GM21528 (cell line): ENCODE results near the gene NPC1.
"Not testable (repeated sequence)": the region's sequence is repeated elsewhere in the genome, so short reads cannot be mapped to it uniquely, and the experiment has no call there.

Source experiments
- ATAC-seq: cut with Tn5 transposase; IDR thresholded peaks from one replicate; pipeline ENCODE4 v1.9.1; 2021; ENCODE audit warnings: mild to moderate bottlenecking, moderate library complexity; ENCODE audit not compliant: unreplicated experiment, low FRiP score

The NPC1 gene

GRCh38 chr18:23528580-23529472 lies 57.5 kb downstream of the NPC1 start:
- no peak for ATAC-seq

GRCh38 chr18:23526501-23527063 lies 59.7 kb downstream of the NPC1 start:
- ATAC-seq = no peak

GRCh38 chr18:23524213-23524707 lies 62.0 kb downstream of the NPC1 start:
- ATAC-seq = no peak

DNA sequence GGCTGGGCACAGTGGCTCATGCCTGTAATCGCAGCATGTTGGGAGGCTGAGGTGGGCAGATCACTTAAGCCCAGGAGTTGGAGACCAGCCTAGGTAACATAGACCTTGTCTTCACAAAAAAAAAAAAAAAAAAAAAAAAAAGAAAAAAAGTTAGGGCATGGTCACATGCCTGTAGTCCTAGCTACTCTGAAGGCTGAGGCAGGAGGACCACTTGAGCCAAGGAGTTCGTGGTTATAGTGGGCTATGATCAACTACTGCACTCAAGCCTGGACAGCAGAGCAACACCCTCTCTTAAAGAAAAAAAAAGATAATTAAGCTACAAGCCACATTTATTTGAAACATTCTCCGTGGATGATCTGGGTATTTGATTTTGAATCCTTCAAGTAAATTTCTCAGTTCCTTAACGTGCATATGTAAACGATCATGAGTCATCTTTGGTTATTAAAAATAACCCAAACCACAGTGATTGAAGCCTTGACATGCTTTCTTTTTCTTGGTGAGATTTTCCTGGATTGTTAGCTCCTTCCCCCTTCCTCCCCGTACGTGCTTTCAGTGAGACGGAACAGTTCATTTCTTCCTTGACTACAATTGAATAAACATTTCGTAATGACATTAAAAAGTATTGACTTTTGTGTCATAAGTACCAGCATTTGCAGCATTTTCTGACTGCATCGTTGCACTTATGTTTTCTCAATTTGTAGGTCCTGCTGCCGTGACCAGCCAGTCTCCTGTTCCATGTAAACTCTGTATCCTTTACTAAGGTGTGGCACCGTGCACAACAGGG lies 62.7 kb downstream of the NPC1 start:
- ATAC-seq = no peak

DNA sequence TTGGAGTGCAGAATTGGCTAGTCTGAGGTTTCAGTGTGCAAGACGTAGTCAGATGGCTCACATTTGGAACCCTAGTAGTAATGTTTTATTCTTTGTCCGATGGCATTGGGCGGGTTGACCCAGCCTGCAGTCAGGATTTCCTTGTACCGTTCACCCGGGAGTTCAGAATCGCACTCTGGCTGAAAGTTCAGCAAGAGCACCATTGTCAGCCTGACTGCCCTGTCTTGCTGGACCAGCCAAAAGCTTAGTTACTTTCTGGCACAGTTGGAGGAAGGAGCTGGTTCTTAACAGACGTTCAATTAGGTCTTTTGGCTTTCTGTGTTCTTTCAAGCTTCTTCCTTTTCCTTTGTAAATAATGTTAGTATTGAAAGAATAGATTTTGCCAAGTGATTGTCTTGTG lies 64.4 kb downstream of the NPC1 start:
- ATAC-seq = no peak

- ATAC-seq = no peak
These were observed 65.0 kb downstream of the NPC1 start for GRCh38 chr18:23521271-23521670.

- no peak for ATAC-seq
These were observed 66.6 kb downstream of the NPC1 start for GRCh38 chr18:23519734-23520133.

DNA sequence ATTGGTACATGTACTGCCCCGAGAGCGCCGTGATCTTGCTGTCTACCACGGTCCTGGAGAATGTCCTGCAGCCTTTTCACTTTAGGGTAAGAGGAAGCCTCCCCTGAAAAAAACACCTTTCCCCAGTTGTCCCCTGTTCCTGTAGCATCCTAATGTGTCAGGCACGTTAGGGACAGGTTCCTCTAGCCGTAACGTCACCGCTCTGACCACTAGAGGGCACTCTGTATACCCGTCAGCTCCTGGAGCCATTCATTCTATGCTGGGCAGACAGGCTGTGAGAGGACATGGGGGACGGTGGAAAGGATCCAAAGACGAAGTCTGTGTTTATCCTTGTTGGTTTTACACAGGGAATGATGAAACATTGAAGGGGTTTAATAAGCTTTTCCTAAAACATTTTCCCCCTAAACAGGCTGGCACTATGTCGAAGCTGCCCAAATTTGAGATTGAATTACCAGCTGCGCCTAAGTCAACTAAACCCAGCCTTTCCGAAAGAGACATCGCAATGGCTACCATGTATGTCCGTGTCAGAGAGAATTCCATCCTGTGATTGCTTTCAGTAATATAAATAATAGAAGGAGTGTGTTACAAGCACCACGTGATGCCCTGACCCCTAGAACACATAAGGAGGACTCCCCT lies 70.3 kb downstream of the NPC1 start:
- ATAC-seq = peak; percentile 73

GRCh38 chr18:23512641-23513040 lies 73.7 kb downstream of the NPC1 start:
- no peak for ATAC-seq

DNA sequence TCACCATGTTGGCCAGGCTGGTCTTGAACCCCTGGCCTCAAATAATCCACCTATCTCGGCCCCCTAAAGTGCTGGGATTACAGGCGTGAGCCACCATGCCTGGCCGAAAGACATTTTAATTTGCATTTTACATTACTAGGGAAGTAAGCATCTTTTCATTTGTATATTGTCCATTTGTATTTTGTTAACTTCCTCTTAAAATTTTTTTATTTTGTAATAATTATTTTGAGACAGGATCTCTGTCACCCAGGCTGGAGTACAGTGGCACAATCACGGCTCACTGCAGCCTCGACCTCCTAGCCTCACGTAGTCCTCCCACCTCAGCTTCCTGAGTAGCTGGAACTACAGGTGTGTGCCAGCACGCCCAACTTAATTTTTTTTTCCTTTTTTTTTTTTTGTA lies 74.1 kb downstream of the NPC1 start:
- not testable (repeated sequence) for ATAC-seq

- not testable (repeated sequence) for ATAC-seq
These were observed 75.4 kb downstream of the NPC1 start for GRCh38 chr18:23510923-23511322.

- no peak for ATAC-seq
These were observed 79.9 kb downstream of the NPC1 start for GRCh38 chr18:23506393-23506792.

DNA sequence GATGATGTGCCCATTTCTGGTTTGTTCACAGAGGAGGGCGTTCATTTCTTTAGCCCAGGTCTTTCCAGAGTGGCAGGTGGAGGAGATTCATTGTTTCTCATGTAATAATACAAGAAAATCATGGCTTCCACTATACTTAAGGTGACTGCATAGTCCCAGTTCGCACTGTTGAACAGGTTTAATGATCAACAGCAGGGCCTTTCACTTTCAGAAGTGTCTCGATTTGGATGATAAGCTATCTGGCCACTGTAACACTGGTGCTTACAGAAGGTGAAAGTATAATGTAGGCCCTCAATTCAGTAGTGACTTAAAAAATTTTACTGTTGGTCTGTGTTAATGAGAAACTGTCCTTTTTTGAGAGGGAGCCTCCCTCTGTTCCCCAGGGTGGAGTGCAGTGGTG lies 81.6 kb downstream of the NPC1 start:
- ATAC-seq = peak; percentile 43

GRCh38 chr18:23503963-23504344 lies 82.4 kb downstream of the NPC1 start:
- ATAC-seq = no peak

GRCh38 chr18:23503038-23503962 lies 83.0 kb downstream of the NPC1 start, which contains the start of gene RMC1:
Gene RMC1 (plus strand): TSS chr18:23503511. CDS start chr18:23503619, 108 bp downstream.
- peak; percentile 80 for ATAC-seq

DNA sequence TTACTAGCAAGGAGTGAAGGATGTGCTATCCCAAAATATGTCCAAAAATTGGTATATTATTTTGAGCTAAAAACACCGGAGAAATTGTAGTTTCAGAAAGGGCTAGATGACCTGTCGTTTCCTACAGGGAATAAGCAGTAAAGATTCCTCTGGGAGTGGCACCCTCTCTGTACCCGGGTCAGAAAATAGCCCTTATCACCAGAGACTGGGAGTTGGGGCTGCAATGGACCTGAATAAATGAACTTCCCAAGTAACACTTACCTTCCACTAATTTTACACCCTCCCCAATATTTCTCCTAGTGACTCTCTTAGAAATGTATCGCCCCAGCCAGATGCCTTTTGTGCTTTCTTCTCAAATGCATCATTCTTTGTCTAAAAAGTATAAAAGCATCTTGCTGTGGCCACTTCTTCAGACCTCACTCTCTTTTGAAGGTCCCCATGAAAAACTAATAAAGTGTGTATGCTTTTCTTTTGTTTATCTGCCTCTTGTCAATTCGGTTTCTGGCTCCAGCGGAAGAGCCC lies 83.7 kb downstream of the NPC1 start:
- ATAC-seq = no peak

GRCh38 chr18:23501626-23502025 lies 84.7 kb downstream of the NPC1 start:
- ATAC-seq = no peak

- ATAC-seq = no peak
These were observed 87.0 kb downstream of the NPC1 start for GRCh38 chr18:23499291-23499781.

GRCh38 chr18:23498877-23499276 lies 87.4 kb downstream of the NPC1 start:
- no peak for ATAC-seq
